ENCODE results near the gene OLIG3. TPM values are rescaled to one million over a fixed set of nuclear protein-coding genes. Genes with fewer than 3 reads are reported as not detected.
A peak's percentile ranks its signal among the peaks of the same experiment; 100 is the strongest.

The OLIG3 gene
- total RNA-seq, 1 experiment from 2014 or later = not detected

- CTCF ChIA-PET = interaction anchor here (1.2 kb wide), 1 partner anchor 13 kb away, joined by 3 read pairs; no protein-coding TSS in a partner anchor
- TF ChIP-seq CTCF (IDR thresholded peaks at IDR 0.05; ENCODE audit: insufficient read depth in 1 of 2, low read depth in 1 of 2, low read length in 1 of 2, severe bottlenecking in 1 of 2, unreplicated experiment in 1 of 2) = no peak
Measured at GRCh38 chr6:137496368-137496767, 2.2 kb upstream of the OLIG3 start.

GRCh38 chr6:137495703-137496336 is 1.6 kb upstream of the OLIG3 start:
- no TSS peak for BruUV-seq (replicated peaks)
- intact Hi-C loops (cut with micrococcal nuclease; ENCODE audit: unreplicated experiment) = no loop called here
- Histone ChIP-seq H3K4me3 (ENCODE audit: low read depth, low read length) (no peak overlapping the region), H3K36me3 (ENCODE audit: control insufficient read depth, insufficient read depth, low read length) (no peaks in the 10 kb centered on the region), H3K4me1 (no peaks in the 10 kb centered on the region), H3K27me3 (replicated peaks; ENCODE audit: control insufficient read depth, insufficient read depth, low read length) (no peaks in the 10 kb centered on the region), H3K9me3 (no peaks in the 10 kb centered on the region)
- no peak for DNase-seq
- CTCF ChIA-PET = no interaction called here
- H3K27ac Mint-ChIP-seq (ENCODE audit: unreplicated experiment) = no peak overlapping the region
- H3K4me1 Mint-ChIP-seq (ENCODE audit: low read depth, unreplicated experiment) = no peaks in the 10 kb centered on the region
- peak overlapping the region; percentile 71 for H3K4me3 Mint-ChIP-seq (ENCODE audit: unreplicated experiment)
- H3K27me3 Mint-ChIP-seq (ENCODE audit: insufficient read depth, unreplicated experiment) = peaks cover 17% of the 10 kb centered on the region
- POLR2A ChIA-PET = no interaction called here
- H3K9me3 Mint-ChIP-seq (ENCODE audit: unreplicated experiment) = no peaks in the 10 kb centered on the region
- H3K36me3 Mint-ChIP-seq (ENCODE audit: insufficient read depth, unreplicated experiment) = no peaks in the 10 kb centered on the region
- TF ChIP-seq CTCF (IDR thresholded peaks at IDR 0.05; ENCODE audit: insufficient read depth in 1 of 2, low read depth in 1 of 2, low read length in 1 of 2, severe bottlenecking in 1 of 2, unreplicated experiment in 1 of 2) = no peak

More at GRCh38 chr6:137496368-137496767, 2.2 kb upstream of the OLIG3 start:
- POLR2A ChIA-PET = no interaction called here
- H3K4me3 ChIP-seq (ENCODE audit: low read depth, low read length) = no peak overlapping the region; the same call in 1 of the 2 replicates
- H3K9me3 Mint-ChIP-seq (ENCODE audit: unreplicated experiment) = no peaks in the 10 kb centered on the region
- H3K27me3 Mint-ChIP-seq (ENCODE audit: insufficient read depth, unreplicated experiment) = peaks cover 17% of the 10 kb centered on the region
- H3K4me1 ChIP-seq = no peaks in the 10 kb centered on the region
- no TSS peak for BruUV-seq (replicated peaks)
- no peaks in the 10 kb centered on the region for H3K9me3 ChIP-seq
- peak in 1 of 2 experiments; percentile 10 for DNase-seq
- no peak overlapping the region for H3K27ac Mint-ChIP-seq (ENCODE audit: unreplicated experiment)
- no peaks in the 10 kb centered on the region for H3K4me1 Mint-ChIP-seq (ENCODE audit: low read depth, unreplicated experiment)
- intact Hi-C loops (cut with micrococcal nuclease; ENCODE audit: unreplicated experiment) = no loop called here
- H3K36me3 Mint-ChIP-seq (ENCODE audit: insufficient read depth, unreplicated experiment) = no peaks in the 10 kb centered on the region
- no peaks in the 10 kb centered on the region for H3K36me3 ChIP-seq (ENCODE audit: control insufficient read depth, insufficient read depth, low read length)
- no peaks in the 10 kb centered on the region for H3K27me3 ChIP-seq (replicated peaks; ENCODE audit: control insufficient read depth, insufficient read depth, low read length)
- H3K4me3 Mint-ChIP-seq (ENCODE audit: unreplicated experiment) = peak overlapping the region; percentile 71

GRCh38 chr6:137494988-137495702 is 951 bp upstream of the OLIG3 start:
- ChIA-PET POLR2A (no interaction called here), CTCF (no interaction called here)
- Mint-ChIP-seq H3K4me1 (ENCODE audit: low read depth, unreplicated experiment) (no peaks in the 10 kb centered on the region), H3K27me3 (ENCODE audit: insufficient read depth, unreplicated experiment) (peaks cover 17% of the 10 kb centered on the region), H3K36me3 (ENCODE audit: insufficient read depth, unreplicated experiment) (no peaks in the 10 kb centered on the region), H3K9me3 (ENCODE audit: unreplicated experiment) (no peaks in the 10 kb centered on the region), H3K27ac (ENCODE audit: unreplicated experiment) (no peak overlapping the region), H3K4me3 (ENCODE audit: unreplicated experiment) (peak overlapping the region; percentile 71)
- no peak for TF ChIP-seq CTCF (IDR thresholded peaks at IDR 0.05; ENCODE audit: insufficient read depth in 1 of 2, low read depth in 1 of 2, low read length in 1 of 2, severe bottlenecking in 1 of 2, unreplicated experiment in 1 of 2)
- intact Hi-C loops (cut with micrococcal nuclease; ENCODE audit: unreplicated experiment) = no loop called here
- no peak for DNase-seq
- H3K27me3 ChIP-seq (replicated peaks; ENCODE audit: control insufficient read depth, insufficient read depth, low read length) = no peaks in the 10 kb centered on the region
- no peaks in the 10 kb centered on the region for H3K4me1 ChIP-seq
- BruUV-seq (replicated peaks) = no TSS peak
- H3K4me3 ChIP-seq (ENCODE audit: low read depth, low read length) = no peak overlapping the region
- H3K36me3 ChIP-seq (ENCODE audit: control insufficient read depth, insufficient read depth, low read length) = no peaks in the 10 kb centered on the region
- no peaks in the 10 kb centered on the region for H3K9me3 ChIP-seq

All from Caco-2 (cell line).